Mammary epithelial cell (primary cell): ENCODE data around the gene TRAPPC14.

Experiments
- CTCF ChIP-seq, 2 donors: IDR thresholded peaks in 1 of 2; conservative IDR thresholded peaks in 1 of 2; 2 replicates each; pipeline ENCODE4 v1.5.1; 2011 to 2012; ENCODE audit warnings: inconsistent platforms in 2 of 2, low read length in 2 of 2, mild to moderate bottlenecking in 2 of 2, control low read depth in 1 of 2, low read depth in 1 of 2; ENCODE audit not compliant: insufficient read depth in 1 of 2; ENCODE audit errors: extremely low read depth in 1 of 2
- EZH2 ChIP-seq: IDR thresholded peaks from 2 replicates; pipeline ENCODE4 v1.6.1; 2012; ENCODE audit warnings: low read length, inconsistent platforms, borderline replicate concordance

- no peak for TF ChIP-seq CTCF (conservative IDR thresholded peaks at IDR 0.05 in 1 of 2, IDR thresholded peaks at IDR 0.05 in 1 of 2; ENCODE audit: extremely low read depth in 1 of 2, insufficient read depth in 1 of 2, low read depth in 1 of 2, low read length in 2 of 2)
- TF ChIP-seq EZH2 = no peak
These were observed 4.6 kb downstream of the TRAPPC14 start for GRCh38 chr7:100153708-100154535.
